PC-9 (cell line): ENCODE data around the gene CCDC150.

Experiments used
- EZH2 ChIP-seq: fragments of 200-600 bp; sonication (generic); IDR thresholded peaks from 2 replicates; pipeline ENCODE4 v1.8.0; 2017; ENCODE audit warnings: antibody characterized with exemption, low read depth
- TF ChIP-seq, protein P1 (sequence below): fragments of 200-600 bp; sonication (generic); conservative IDR thresholded peaks from 2 replicates; pipeline ENCODE4 v1.6.1; 2017; ENCODE audit warnings: mixed run types, antibody characterized with exemption, mild to moderate bottlenecking, moderate library complexity

- TF ChIP-seq, protein P1, sequence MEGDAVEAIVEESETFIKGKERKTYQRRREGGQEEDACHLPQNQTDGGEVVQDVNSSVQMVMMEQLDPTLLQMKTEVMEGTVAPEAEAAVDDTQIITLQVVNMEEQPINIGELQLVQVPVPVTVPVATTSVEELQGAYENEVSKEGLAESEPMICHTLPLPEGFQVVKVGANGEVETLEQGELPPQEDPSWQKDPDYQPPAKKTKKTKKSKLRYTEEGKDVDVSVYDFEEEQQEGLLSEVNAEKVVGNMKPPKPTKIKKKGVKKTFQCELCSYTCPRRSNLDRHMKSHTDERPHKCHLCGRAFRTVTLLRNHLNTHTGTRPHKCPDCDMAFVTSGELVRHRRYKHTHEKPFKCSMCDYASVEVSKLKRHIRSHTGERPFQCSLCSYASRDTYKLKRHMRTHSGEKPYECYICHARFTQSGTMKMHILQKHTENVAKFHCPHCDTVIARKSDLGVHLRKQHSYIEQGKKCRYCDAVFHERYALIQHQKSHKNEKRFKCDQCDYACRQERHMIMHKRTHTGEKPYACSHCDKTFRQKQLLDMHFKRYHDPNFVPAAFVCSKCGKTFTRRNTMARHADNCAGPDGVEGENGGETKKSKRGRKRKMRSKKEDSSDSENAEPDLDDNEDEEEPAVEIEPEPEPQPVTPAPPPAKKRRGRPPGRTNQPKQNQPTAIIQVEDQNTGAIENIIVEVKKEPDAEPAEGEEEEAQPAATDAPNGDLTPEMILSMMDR, result no peak
- TF ChIP-seq EZH2, result no peak
These were observed 110.9 kb downstream of the CCDC150 start for GRCh38 chr2:196750291-196750923.
